GM10847 (cell line): Measurements from ENCODE around the gene CLIC1.

Experiments
- POLR2A ChIP-seq: IDR thresholded peaks from 2 replicates; pipeline ENCODE4 v1.6.1; 2011; ENCODE audit not compliant: insufficient read length; ENCODE audit errors: extremely low read depth

Gene CLIC1

GRCh38 chr6:31706599-31706998 is 29.7 kb downstream of the CLIC1 start, which contains the start of gene LY6G6F:
TSS of gene LY6G6F (plus strand) at chr6:31706866. CDS start at chr6:31706907, 41 bp downstream.
- TF ChIP-seq POLR2A = no peak

- no peak for TF ChIP-seq POLR2A
Observed at GRCh38 chr6:31705931-31706330, 30.4 kb downstream of the CLIC1 start.

GRCh38 chr6:31702819-31703716 is 33.3 kb downstream of the CLIC1 start, which contains the start of gene ABHD16A:
TSS of gene ABHD16A (minus strand) at chr6:31703324. CDS start at chr6:31703281, 43 bp downstream.
- TF ChIP-seq POLR2A = peak; percentile 89

DNA sequence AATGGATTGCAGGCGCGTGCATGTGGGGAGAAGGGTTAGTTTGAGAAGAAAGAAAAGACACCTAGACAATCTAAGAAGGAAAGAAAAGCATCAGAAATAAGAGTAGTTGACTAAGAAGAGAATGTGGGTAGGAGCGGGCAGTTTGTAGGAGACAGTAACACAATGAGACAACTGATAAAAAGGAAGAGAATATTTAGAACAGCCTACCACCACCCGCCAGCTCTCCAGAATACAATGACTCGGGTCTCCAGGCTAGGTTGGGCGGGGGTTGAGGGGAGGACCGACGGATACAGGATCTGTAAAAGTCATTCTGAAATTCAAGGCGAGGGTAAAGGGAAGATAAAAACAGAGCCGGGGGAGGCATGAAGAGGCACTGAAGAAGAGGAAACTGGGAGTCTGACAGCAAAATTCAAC is 33.9 kb downstream of the CLIC1 start:
- no peak for TF ChIP-seq POLR2A

- no peak for TF ChIP-seq POLR2A
Observed at GRCh38 chr6:31701666-31702404, 34.5 kb downstream of the CLIC1 start.

GRCh38 chr6:31700740-31701401 is 35.5 kb downstream of the CLIC1 start:
- no peak for TF ChIP-seq POLR2A

- TF ChIP-seq POLR2A = no peak
Observed at GRCh38 chr6:31697555-31697954, 38.8 kb downstream of the CLIC1 start.

- TF ChIP-seq POLR2A = no peak
Observed at GRCh38 chr6:31693535-31693934, 42.8 kb downstream of the CLIC1 start.

DNA sequence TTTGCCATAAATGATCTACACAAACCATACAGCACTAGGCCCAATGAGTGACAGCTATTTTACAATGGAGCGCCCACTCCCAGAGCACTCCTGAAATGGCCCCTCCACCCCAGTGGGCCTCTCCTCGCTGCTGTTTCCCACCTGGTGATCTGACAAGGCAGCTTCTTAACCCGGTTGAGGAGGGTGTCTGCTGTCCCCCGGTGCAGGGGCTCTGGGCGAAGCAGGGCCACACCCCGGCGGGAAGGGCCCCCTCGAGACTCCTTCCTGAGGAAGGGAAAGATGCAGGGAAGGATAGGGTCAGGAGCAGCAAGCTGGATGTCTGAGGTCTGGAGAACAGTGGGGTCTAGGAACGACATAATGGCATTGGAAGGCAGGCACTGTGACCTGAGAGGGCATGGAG is 43.4 kb downstream of the CLIC1 start:
- no peak for TF ChIP-seq POLR2A

DNA sequence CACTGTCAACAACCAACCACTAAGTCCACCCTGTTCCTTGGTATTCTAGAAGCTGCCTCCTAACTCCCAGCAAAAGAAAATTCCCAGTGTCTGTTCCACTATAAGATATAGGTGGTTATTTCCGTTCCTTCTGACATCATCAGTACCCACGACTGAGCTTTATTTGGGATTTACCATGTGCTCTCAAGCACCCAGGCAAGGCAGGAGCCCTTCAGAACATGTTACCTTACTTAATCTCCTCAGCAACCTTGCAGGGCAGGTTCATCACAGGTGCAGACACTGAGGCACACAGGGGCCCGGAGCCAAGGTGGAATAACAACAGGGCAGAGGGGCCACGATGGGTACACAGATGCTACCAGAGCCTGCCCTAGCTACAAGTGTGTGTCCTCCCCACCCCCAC is 44.0 kb downstream of the CLIC1 start:
- TF ChIP-seq POLR2A = no peak

DNA sequence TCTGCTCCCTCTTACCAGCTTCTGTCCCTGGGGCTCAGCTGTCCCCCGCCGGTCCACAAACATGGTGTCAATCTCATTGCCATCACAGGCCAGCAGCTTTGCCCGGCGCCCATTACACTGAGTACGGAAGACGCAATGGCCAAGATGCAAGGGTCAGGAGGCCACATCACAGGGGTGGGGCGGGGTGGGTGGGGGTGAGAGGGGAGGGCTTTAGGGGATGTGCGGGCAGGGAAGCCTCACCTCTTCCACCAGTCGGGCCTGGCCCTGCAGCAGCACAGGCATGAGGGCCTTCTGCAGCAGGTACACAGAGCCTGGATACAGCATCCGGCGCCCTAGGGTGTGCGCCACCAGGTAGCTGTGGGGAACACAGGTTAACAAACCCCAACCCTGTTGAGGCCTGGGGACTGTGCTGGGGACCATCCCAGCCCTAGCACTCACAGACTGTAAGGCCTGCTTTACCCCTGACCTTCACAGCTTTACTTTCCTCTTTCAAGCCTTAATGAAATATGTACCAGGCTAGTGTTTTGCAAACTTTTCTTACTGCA is 44.7 kb downstream of the CLIC1 start:
- no peak for TF ChIP-seq POLR2A

- no peak for TF ChIP-seq POLR2A
Observed at GRCh38 chr6:31691078-31691463, 45.3 kb downstream of the CLIC1 start.

DNA sequence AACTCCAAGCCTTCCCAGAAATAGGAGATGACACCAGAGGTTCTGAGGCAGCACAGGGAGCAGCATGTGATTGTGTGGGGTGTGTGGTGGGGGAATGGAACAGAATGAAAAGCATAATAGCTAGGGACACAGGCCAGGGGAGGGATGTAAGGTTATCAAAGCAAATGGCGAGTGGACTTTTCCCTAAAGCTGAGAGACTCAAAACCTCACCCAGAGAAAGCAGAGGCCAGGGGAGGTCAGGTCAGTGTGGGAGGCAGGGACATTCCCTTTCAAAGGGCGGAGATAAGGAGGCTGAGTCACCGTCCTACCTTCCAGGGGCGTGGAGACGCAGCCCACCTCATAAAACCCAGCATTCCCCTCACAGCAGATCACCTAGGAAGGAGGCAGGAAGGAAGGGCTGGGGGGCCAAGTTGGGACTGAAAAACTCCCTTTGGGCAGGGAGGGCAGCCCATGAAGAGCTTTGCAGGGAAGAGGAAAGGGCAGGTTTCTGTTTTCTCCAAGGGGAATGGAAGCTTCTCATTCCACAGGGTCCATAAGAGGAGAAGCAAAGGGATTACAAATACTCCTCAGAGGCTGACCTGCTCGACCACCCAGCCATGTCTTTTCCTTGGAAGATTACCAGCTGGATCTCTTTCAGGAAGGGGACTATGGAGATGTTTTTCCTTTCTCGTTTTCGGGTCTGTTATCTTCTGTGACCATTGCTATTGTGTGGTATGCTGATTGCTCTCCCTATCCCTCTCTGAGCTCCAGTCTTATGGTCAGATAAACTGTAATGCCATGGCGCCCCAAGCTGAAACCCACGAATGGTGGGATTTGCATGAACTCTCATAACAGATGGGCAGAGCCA is 45.9 kb downstream of the CLIC1 start:
- TF ChIP-seq POLR2A = no peak
